B cell (primary cell): ENCODE measurements around the gene PDE4C. TPM values are rescaled to one million over a fixed set of nuclear protein-coding genes. Genes with fewer than 3 reads are reported as not detected.

Experiments used
- ATAC-seq: fragments of 200-7000 bp; cut with Tn5 transposase; one replicate; pipeline ENCODE4 v1.10.0; 2021; ENCODE audit warnings: low read depth, mild to moderate bottlenecking, moderate number of reproducible peaks, moderate library complexity
- CTCF ChIA-PET: fragments of 350-600 bp; sonication (Branson Sonifier 250); formaldehyde crosslinking; loops from one replicate; lab custom pipeline; 2021; ENCODE audit warnings: antibody characterized with exemption, inconsistent platforms; lab: Charles Lee
- POLR2A ChIA-PET: fragments of 350-600 bp; sonication (Branson Sonifier 250); formaldehyde crosslinking; loops from one replicate; lab custom pipeline; 2021; ENCODE audit warnings: antibody characterized with exemption; lab: Charles Lee
- DNase-seq: peaks from one replicate; pipeline ENCODE4 v3.0.0; 2013
- H2AFZ ChIP-seq: 2 replicates; pipeline ENCODE4 v1.6.1; 2012; ENCODE audit warnings: mild to moderate bottlenecking, low read depth, low read length; ENCODE audit not compliant: insufficient read depth, poor library complexity, severe bottlenecking
- H3K27ac ChIP-seq, 2 donors: 1 replicate in 1 of 2; 2 replicates in 1 of 2; pipeline ENCODE4 v1.5.1; 2012 to 2013; ENCODE audit warnings: low read length in 2 of 2, mild to moderate bottlenecking in 2 of 2, moderate library complexity in 1 of 2
- H3K27me3 ChIP-seq, 4 experiments: fragments of 200-600 bp in 1 of 4; sonication (generic) in 1 of 4; replicated peaks in 1 of 4; 1 replicate in 2 of 4; 2 replicates in 2 of 4; pipeline versions ENCODE4 v1.6.1 to v1.7.0; 2013 to 2016; ENCODE audit warnings: low read length in 3 of 4, mild to moderate bottlenecking in 2 of 4, mixed read lengths in 1 of 4, moderate library complexity in 1 of 4; ENCODE audit not compliant: insufficient read depth in 4 of 4, control insufficient read depth in 3 of 4; ENCODE audit errors: control extremely low read depth in 1 of 4
- H3K36me3 ChIP-seq, 2 experiments: replicated peaks in 1 of 2; 1 replicate in 1 of 2; 2 replicates in 1 of 2; pipeline versions ENCODE4 v1.6.1 to v1.7.1; 2013; ENCODE audit warnings: low read length in 1 of 2; ENCODE audit not compliant: insufficient read depth in 2 of 2, control insufficient read depth in 1 of 2; ENCODE audit errors: control extremely low read depth in 1 of 2, extremely low read depth in 1 of 2
- H3K4me1 ChIP-seq, 2 donors: fragments of 200-600 bp in 1 of 2; sonication (generic) in 1 of 2; 1 replicate in 1 of 2; 2 replicates in 1 of 2; pipeline versions ENCODE4 v1.5.1 to v1.6.1; 2013 to 2017; ENCODE audit warnings: low read length in 2 of 2; ENCODE audit not compliant: control insufficient read depth in 2 of 2, insufficient read depth in 2 of 2
- H3K4me2 ChIP-seq: replicated peaks from 2 replicates; pipeline ENCODE3; 2012; ENCODE audit warnings: mild to moderate bottlenecking, low read depth, low read length; ENCODE audit not compliant: poor library complexity, severe bottlenecking
- H3K4me3 ChIP-seq, 5 experiments: fragments of 200-600 bp in 1 of 5; sonication (generic) in 1 of 5; 1 replicate in 3 of 5; 2 replicates in 2 of 5; pipeline versions ENCODE4 v1.5.1 to v1.7.0; 2011 to 2016; ENCODE audit warnings: low read length in 4 of 5, mild to moderate bottlenecking in 4 of 5, low read depth in 2 of 5, control low read depth in 1 of 5, moderate library complexity in 1 of 5; ENCODE audit not compliant: insufficient read depth in 1 of 5; ENCODE audit errors: control extremely low read depth in 1 of 5, extremely low read depth in 1 of 5
- H3K79me2 ChIP-seq: fragments of 200-600 bp; sonication (generic); one replicate; pipeline ENCODE4 v1.6.0; 2016; ENCODE audit warnings: low read length; ENCODE audit not compliant: control insufficient read depth, insufficient read depth
- H3K9ac ChIP-seq: fragments of 200-600 bp; sonication (generic); 2 replicates; pipeline ENCODE4 v1.6.1; 2017; ENCODE audit warnings: mild to moderate bottlenecking, low read length, moderate library complexity
- H3K9me3 ChIP-seq, 3 donors: one replicate each; pipeline versions ENCODE4 v1.6.1 to v1.7.1; 2013; ENCODE audit warnings: low read length in 2 of 3; ENCODE audit not compliant: control insufficient read depth in 2 of 3, insufficient read depth in 1 of 3; ENCODE audit errors: control extremely low read depth in 1 of 3
- H4K20me1 ChIP-seq: 2 replicates; pipeline ENCODE4 v1.6.0; 2012; ENCODE audit warnings: mild to moderate bottlenecking, low read length; ENCODE audit not compliant: insufficient read depth, control insufficient read depth, poor library complexity, severe bottlenecking
- H3K27ac Mint-ChIP-seq: one replicate; pipeline ENCODE4 v1.8.0; 2021; ENCODE audit warnings: mixed read lengths
- H3K27me3 Mint-ChIP-seq: one replicate; pipeline ENCODE4 v1.8.0; 2021; ENCODE audit warnings: mixed read lengths
- H3K4me1 Mint-ChIP-seq: one replicate; pipeline ENCODE4 v1.8.0; 2021; ENCODE audit warnings: mixed read lengths
- H3K4me3 Mint-ChIP-seq: one replicate; pipeline ENCODE4 v1.8.0; 2021; ENCODE audit warnings: mixed read lengths
- H3K9me3 Mint-ChIP-seq: one replicate; pipeline ENCODE4 v1.8.0; 2022; ENCODE audit warnings: mixed read lengths; ENCODE audit not compliant: insufficient read depth
- CTCF ChIP-seq: fragments of 200-600 bp; IDR thresholded peaks from one replicate; pipeline ENCODE4 v1.8.0; 2022; ENCODE audit warnings: antibody characterized with exemption, mild to moderate bottlenecking
- EZH2 ChIP-seq: IDR thresholded peaks from 2 replicates; pipeline ENCODE4 v1.6.1; 2012; ENCODE audit warnings: borderline replicate concordance, low read depth, mild to moderate bottlenecking, moderate library complexity, low read length; ENCODE audit not compliant: insufficient read depth, poor library complexity, severe bottlenecking
- WGBS: methylation state at CpG from one replicate; pipeline ENCODE4 v1.1.5; 2013; ENCODE audit warnings: missing lambda C conversion rate; ENCODE audit not compliant: insufficient coverage; 5-methylcytosine and 5-hydroxymethylcytosine counted together
- intact Hi-C: fragments of 100-400 bp; cut with micrococcal nuclease; formaldehyde crosslinking; loops from one replicate; pipeline ENCODE4 v1.10.0; 2022
- polyA plus RNA-seq: library from polyadenylated mRNA; depleted of rRNA; stranded (reverse); fragments of >200 nt; gene quantifications from 2 replicates; pipeline ENCODE4 v1.2.3, GENCODE V29; 2012
- total RNA-seq, 2 donors: library from RNA; stranded (reverse); fragments of 120-200 nt in 1 of 2; gene quantifications; 1 replicate in 1 of 2; 2 replicates in 1 of 2; pipeline versions ENCODE4 v1.2.3 to v1.2.4, GENCODE V29; 2013 to 2022

The PDE4C gene
- total and polyA plus RNA-seq, 2 donors (not counting 1 experiment from before 2014, with no cell fraction given): not detected

GRCh38 chr19:18203863-18204393, 22.3 kb downstream of the PDE4C start, which contains the start of gene RAB3A:
TSS of gene RAB3A (minus strand) at chr19:18204042. CDS start at chr19:18202740, 1,302 bp downstream.
- Histone ChIP-seq H3K79me2 (peaks cover 26% of the 10 kb centered on the region), H3K27me3 (peaks cover 0 to 5% (median 1%) of the 10 kb centered on the region in 4 experiments), H4K20me1 (no peaks in the 10 kb centered on the region), H2AFZ (peak within 1 kb of the TSS; percentile 73), H3K9ac (peak within 1 kb of the TSS; percentile 82), H3K9me3 (no peaks in the 10 kb centered on the region), H3K4me3 (peak within 1 kb of the TSS; percentile 74 to 94 (median 91)), H3K4me2 (peak within 1 kb of the TSS; percentile 95), H3K4me1 (peaks cover 15 to 29% of the 10 kb centered on the region in 2 donors), H3K27ac (peak within 1 kb of the TSS; percentile 86 to 98), H3K36me3 (peaks cover 0 to 6% of the 10 kb centered on the region in 2 experiments)
- TF ChIP-seq EZH2 (no peak), CTCF (no peak)
- Mint-ChIP-seq H3K4me1 (peaks cover 28% of the 10 kb centered on the region), H3K9me3 (no peaks in the 10 kb centered on the region), H3K27ac (peak within 1 kb of the TSS; percentile 96), H3K27me3 (peaks cover 6% of the 10 kb centered on the region), H3K4me3 (peak within 1 kb of the TSS; percentile 95)
- intact Hi-C loops: loop anchor here (1.0 to 5.0 kb wide), 11 partner anchors 12 to 628 kb away; partner anchors contain the start of genes IFI30, JUND and UPF1
- CTCF ChIA-PET: interaction anchor here (1.1 to 11.5 kb wide), 6 partner anchors 11 to 185 kb away, joined by 3 to 152 read pairs (median 14); partner anchors contain the start of gene MPV17L2
- ATAC-seq: peak; percentile 83
- POLR2A ChIA-PET: interaction anchor here (0.5 to 3.9 kb wide), 19 partner anchors 8 to 355 kb away, joined by 3 to 27 read pairs (median 5); partner anchors contain the start of genes LSM4 and MPV17L2
- WGBS: under 1% methylated on average over 50 of the region's 50 CpGs
- DNase-seq: peak; percentile 100

- Histone ChIP-seq H3K4me3 (peak overlapping the region; percentile 46 to 78 (median 75)), H3K9ac (peak overlapping the region; percentile 69), H2AFZ (peak overlapping the region; percentile 67), H3K27me3 (peaks cover 0 to 3% (median under 1%) of the 10 kb centered on the region in 4 experiments), H3K79me2 (peaks cover 26% of the 10 kb centered on the region), H3K4me2 (peak overlapping the region; percentile 85), H3K27ac (peak overlapping the region; percentile 31 to 39), H3K4me1 (peaks cover 15 to 29% of the 10 kb centered on the region in 2 donors), H4K20me1 (no peaks in the 10 kb centered on the region), H3K36me3 (peaks cover 0 to 11% of the 10 kb centered on the region in 2 experiments), H3K9me3 (no peaks in the 10 kb centered on the region)
- H3K4me1 Mint-ChIP-seq: peaks cover 28% of the 10 kb centered on the region
- ChIA-PET POLR2A (interaction anchor here (0.6 to 3.9 kb wide), 16 partner anchors 8 to 356 kb away, joined by 3 to 27 read pairs (median 5); partner anchors contain the start of genes LSM4 and MPV17L2), CTCF (interaction anchor here (1.1 to 11.5 kb wide), 4 partner anchors 10 to 90 kb away, joined by 3 to 152 read pairs (median 21); partner anchors contain the start of gene MPV17L2)
- DNase-seq: no peak
- H3K27ac Mint-ChIP-seq: peak overlapping the region; percentile 96
- H3K9me3 Mint-ChIP-seq: no peaks in the 10 kb centered on the region
- H3K27me3 Mint-ChIP-seq: peaks cover 1% of the 10 kb centered on the region
- 0% methylated on average over 24 of the region's 38 CpGs for WGBS
- ATAC-seq: no peak
- H3K4me3 Mint-ChIP-seq: peak overlapping the region; percentile 95
- intact Hi-C loops: loop anchor here (5.0 kb wide), 1 partner anchor 629 kb away; the partner anchor contains the start of gene UPF1
- TF ChIP-seq CTCF (no peak), EZH2 (no peak)
Observed at GRCh38 chr19:18203408-18203862, 22.8 kb downstream of the PDE4C start.
